ENCODE results near the gene DNAJC5. TPM values are rescaled to one million over a fixed set of nuclear protein-coding genes. Genes with fewer than 3 reads are reported as not detected.

The DNAJC5 gene
- total and polyA plus RNA-seq, 9 of the 15 experiments (the other 6 are each of a cell fraction or from before 2014, with no cell fraction given), result 0.95 to 42.8 (median 23.4) TPM

DNA sequence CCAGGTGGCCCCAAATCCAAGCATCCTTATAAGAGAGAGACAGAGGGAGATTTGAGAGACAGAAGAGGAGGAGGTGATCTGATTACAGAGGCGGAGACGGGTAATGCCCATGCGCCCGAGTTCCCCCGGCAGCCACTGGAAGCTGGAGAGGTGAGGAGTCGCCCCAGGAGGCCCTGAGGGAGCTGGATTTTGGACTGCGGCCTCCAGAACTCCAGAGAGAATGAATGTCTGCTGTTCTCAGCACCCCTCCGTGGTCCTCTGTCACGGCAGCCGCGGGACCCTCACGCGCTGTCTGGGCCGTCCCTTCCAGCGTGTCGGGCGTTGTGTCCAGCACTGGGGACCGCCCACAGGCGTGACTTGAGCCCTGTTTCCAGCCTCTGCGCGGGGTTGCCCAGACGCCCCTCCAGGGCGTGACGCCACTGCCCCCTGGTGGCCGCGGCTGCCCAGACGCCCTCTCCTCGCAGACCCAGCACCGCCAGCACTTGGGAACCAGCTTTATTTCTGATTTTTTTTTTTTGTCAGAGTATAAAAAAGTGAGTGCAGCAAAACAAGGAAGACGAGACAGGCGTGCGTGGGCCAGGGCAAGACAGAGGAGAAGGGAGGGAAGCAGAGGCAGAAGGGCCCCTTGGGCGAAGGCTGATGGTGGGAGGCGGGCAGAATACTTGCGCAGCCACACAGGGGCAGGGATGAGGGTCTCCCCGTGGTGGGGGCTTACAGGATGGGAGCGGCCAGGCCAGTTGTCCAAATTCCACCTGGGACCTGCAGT, 78.9 kb downstream of the DNAJC5 start (continued):
- TF ChIP-seq ZNF407 (IDR thresholded peaks at IDR 0.05; ENCODE audit: low read depth) (no peak), ZBED1 (IDR thresholded peaks at IDR 0.05) (no peak), SRF (CRISPR knock-in tag; IDR thresholded peaks at IDR 0.05) (0 out of 4 replicates have a peak, but pooled peaks of 1 of the 2 experiments have one; percentile 44), ZNF224 (CRISPR knock-in tag; IDR thresholded peaks at IDR 0.05) (no peak), TCF7 (IDR thresholded peaks at IDR 0.05; ENCODE audit: borderline replicate concordance) (peak; percentile 75; the same call in 1 of the 2 replicates), HMGN3 (IDR thresholded peaks at IDR 0.05; ENCODE audit: borderline replicate concordance, extremely low read depth, insufficient read length, low read depth, low read length) (peak; percentile 35), REST (IDR thresholded peaks at IDR 0.05; ENCODE audit: borderline replicate concordance) (peak; percentile 84), REST (CRISPR knock-in tag; IDR thresholded peaks at IDR 0.05; ENCODE audit: low read depth) (no peak), EP300 (IDR thresholded peaks at IDR 0.05; ENCODE audit: low read length) (peak; percentile 30; the same call in 1 of the 2 replicates), PYGO2 (tag; IDR thresholded peaks at IDR 0.05) (no peak)
